ENCODE results near the gene GAS6.

DNA sequence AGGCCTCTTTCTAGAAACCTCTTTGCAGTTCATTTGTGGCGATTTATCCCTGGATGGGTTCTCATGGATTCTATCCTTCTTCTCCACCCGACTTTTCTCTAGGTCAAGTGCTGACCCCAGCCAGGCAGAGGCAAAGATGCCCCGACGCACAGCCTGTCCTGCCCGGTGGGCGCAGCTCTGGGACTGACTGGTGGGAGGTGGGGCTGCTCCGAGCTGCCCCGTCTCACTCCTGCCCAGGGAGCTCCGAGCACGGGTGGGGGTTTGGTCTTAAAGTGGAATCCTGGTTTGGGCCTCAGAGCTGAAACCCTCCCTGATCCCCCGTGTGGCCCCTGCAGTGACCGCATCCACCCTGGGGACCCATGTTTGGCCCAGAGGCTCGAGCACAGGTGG is 44.5 kb downstream of the GAS6 start:
- TF ChIP-seq, protein P1, sequence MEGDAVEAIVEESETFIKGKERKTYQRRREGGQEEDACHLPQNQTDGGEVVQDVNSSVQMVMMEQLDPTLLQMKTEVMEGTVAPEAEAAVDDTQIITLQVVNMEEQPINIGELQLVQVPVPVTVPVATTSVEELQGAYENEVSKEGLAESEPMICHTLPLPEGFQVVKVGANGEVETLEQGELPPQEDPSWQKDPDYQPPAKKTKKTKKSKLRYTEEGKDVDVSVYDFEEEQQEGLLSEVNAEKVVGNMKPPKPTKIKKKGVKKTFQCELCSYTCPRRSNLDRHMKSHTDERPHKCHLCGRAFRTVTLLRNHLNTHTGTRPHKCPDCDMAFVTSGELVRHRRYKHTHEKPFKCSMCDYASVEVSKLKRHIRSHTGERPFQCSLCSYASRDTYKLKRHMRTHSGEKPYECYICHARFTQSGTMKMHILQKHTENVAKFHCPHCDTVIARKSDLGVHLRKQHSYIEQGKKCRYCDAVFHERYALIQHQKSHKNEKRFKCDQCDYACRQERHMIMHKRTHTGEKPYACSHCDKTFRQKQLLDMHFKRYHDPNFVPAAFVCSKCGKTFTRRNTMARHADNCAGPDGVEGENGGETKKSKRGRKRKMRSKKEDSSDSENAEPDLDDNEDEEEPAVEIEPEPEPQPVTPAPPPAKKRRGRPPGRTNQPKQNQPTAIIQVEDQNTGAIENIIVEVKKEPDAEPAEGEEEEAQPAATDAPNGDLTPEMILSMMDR (IDR thresholded peaks at IDR 0.05) = no peak
- TF ChIP-seq POLR2A (IDR thresholded peaks at IDR 0.05) = no peak
